ENCODE data around the gene EIF2B5. TPM values are rescaled to one million over a fixed set of nuclear protein-coding genes. Genes with fewer than 3 reads are reported as not detected.

The EIF2B5 gene
- total and polyA plus RNA-seq, 2 of the 13 experiments (the other 11 are each of a cell fraction or from before 2014, with no cell fraction given): 38.4 to 60.2 TPM

- no peak for TF ChIP-seq ZNF646 (CRISPR knock-in tag; IDR thresholded peaks at IDR 0.05)
- TF ChIP-seq ZBTB25 (CRISPR knock-in tag; IDR thresholded peaks at IDR 0.05): peak; percentile 95
- TF ChIP-seq, protein P1, sequence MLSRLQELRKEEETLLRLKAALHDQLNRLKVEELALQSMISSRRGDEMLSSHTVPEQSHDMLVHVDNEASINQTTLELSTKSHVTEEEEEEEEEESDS (CRISPR knock-in tag; IDR thresholded peaks at IDR 0.05; ENCODE audit: borderline replicate concordance): no peak
- TF ChIP-seq, protein P2, sequence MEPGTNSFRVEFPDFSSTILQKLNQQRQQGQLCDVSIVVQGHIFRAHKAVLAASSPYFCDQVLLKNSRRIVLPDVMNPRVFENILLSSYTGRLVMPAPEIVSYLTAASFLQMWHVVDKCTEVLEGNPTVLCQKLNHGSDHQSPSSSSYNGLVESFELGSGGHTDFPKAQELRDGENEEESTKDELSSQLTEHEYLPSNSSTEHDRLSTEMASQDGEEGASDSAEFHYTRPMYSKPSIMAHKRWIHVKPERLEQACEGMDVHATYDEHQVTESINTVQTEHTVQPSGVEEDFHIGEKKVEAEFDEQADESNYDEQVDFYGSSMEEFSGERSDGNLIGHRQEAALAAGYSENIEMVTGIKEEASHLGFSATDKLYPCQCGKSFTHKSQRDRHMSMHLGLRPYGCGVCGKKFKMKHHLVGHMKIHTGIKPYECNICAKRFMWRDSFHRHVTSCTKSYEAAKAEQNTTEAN (CRISPR knock-in tag; conservative IDR thresholded peaks at IDR 0.05): peak; percentile 54
- peak; percentile 43 for TF ChIP-seq ZNF205 (CRISPR knock-in tag; IDR thresholded peaks at IDR 0.05)
- peak; percentile 10; the same call in 1 of the 2 replicates for TF ChIP-seq ZNF253 (CRISPR knock-in tag; IDR thresholded peaks at IDR 0.05; ENCODE audit: borderline replicate concordance)
- TF ChIP-seq MED8 (CRISPR knock-in tag; IDR thresholded peaks at IDR 0.05; ENCODE audit: insufficient replicate concordance): peak; percentile 88
- TF ChIP-seq, protein P3, sequence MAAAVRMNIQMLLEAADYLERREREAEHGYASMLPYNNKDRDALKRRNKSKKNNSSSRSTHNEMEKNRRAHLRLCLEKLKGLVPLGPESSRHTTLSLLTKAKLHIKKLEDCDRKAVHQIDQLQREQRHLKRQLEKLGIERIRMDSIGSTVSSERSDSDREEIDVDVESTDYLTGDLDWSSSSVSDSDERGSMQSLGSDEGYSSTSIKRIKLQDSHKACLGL (CRISPR knock-in tag; IDR thresholded peaks at IDR 0.05): peak; percentile 75; the same call in 1 of the 2 replicates
- TF ChIP-seq GZF1 (CRISPR knock-in tag; IDR thresholded peaks at IDR 0.05): peak; percentile 78; the same call in 1 of the 2 replicates
- no peak for TF ChIP-seq HNRNPK (IDR thresholded peaks at IDR 0.05; ENCODE audit: low read depth, low read length, poor library complexity, severe bottlenecking)
- no peak for TF ChIP-seq MAFK (conservative IDR thresholded peaks at IDR 0.05 in 1 of 2, IDR thresholded peaks at IDR 0.05 in 1 of 2; ENCODE audit: low read length in 2 of 2)
- TF ChIP-seq MTF1 (CRISPR knock-in tag; IDR thresholded peaks at IDR 0.05): no peak; the same call in 1 of the 2 replicates
- TF ChIP-seq TRAFD1 (CRISPR knock-in tag; IDR thresholded peaks at IDR 0.05; ENCODE audit: borderline replicate concordance): no peak
- TF ChIP-seq ZNF883 (CRISPR knock-in tag; IDR thresholded peaks at IDR 0.05; ENCODE audit: not compliant biosample characterization): peak; percentile 81
- peak; percentile 96 for TF ChIP-seq ZNF350 (CRISPR knock-in tag; IDR thresholded peaks at IDR 0.05; ENCODE audit: borderline replicate concordance, low read depth)
- TF ChIP-seq FLYWCH1 (CRISPR knock-in tag; IDR thresholded peaks at IDR 0.05): no peak
- no peak for TF ChIP-seq NFIC (IDR thresholded peaks at IDR 0.05; ENCODE audit: low read length)
Measured at GRCh38 chr3:184135149-184135910, at the start of gene EIF2B5 (continued).
